GM20431 (cell line): ENCODE data around the gene IRF5.

ENCODE experiments used
- in situ Hi-C: fragments of 300-500 bp; cut with MseI, MboI; formaldehyde crosslinking; loops from one replicate; pipeline ENCODE4 v1.15.0; 2020; ENCODE audit warnings: low sequenced_read_pairs; ENCODE audit not compliant: unreplicated experiment

The IRF5 gene, protein sequence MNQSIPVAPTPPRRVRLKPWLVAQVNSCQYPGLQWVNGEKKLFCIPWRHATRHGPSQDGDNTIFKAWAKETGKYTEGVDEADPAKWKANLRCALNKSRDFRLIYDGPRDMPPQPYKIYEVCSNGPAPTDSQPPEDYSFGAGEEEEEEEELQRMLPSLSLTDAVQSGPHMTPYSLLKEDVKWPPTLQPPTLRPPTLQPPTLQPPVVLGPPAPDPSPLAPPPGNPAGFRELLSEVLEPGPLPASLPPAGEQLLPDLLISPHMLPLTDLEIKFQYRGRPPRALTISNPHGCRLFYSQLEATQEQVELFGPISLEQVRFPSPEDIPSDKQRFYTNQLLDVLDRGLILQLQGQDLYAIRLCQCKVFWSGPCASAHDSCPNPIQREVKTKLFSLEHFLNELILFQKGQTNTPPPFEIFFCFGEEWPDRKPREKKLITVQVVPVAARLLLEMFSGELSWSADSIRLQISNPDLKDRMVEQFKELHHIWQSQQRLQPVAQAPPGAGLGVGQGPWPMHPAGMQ

DNA sequence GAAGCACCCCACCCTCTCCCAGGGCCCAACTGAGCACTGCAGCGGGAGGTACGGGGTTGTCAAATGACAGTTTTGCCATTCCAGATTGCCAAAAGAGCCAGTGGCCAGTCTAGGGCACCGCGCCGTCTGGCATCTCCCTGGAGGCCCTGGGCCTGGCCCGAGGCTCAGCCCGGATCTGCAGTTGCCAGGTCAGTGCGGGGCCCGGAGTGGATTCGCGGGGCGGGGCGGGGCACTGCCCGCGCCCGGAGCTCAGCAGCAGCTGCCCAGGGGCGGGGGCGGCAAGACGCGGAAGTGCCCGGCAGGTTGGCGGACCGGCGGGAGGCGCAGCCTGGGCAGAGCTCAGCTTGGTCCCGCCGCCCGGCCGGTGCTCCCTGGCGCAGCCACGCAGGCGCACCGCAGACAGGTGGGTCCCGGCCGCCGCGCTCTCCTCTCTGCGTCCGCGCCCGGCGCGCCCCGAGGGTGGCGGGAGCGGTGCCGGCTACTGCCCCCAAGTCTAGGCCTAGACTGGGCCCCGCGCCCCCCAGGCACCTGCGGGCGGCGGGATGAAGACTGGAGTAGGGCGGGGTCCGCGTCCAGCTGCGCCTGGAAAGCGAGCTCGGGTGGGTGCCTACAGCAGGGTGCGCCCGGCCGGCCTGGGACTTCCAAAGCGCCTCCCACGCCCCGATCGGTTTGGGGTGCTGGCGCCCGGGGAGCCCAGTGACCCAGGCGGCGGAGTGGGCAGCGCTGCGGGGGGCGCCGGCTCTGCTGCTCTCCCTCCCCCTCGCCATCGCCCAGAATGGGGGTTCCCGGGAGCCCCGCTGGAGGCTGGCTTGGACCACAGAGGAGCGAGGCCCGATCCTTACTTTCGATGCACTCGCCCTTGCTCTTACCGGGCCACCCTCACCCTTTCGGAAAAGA lies at the start of gene IRF5:
Gene IRF5, plus strand, starts transcription at position 281 of the 897 bp plus-strand sequence. CDS start 4,155 bp downstream, outside the sequence.
- in situ Hi-C loops, result no loop called here

DNA sequence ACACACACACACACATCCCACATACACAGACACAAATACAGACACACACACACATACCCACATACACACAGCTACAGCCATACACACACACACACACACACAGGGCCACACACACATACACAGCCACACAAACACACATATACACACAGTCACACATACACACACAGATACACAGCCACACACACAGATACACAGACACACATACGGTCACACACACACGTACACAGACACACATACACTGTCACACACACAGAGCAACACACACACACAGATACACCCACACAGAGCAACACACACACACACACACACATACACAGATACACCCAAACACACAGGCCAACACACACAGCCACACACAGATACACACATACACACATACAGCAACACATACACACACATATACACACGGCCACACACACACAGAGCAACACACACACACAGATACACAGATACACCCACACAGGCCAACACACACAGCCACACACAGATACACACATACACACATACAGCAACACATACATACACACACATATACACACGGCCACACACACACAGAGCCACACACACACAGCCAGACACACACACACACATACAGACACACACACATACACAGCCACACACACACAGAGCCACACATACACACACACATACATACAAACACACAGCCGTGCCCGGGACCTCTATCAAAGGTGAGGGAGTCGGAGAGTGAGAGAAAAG lies 49.5 kb upstream of the IRF5 start:
- in situ Hi-C loops, result no loop called here

DNA sequence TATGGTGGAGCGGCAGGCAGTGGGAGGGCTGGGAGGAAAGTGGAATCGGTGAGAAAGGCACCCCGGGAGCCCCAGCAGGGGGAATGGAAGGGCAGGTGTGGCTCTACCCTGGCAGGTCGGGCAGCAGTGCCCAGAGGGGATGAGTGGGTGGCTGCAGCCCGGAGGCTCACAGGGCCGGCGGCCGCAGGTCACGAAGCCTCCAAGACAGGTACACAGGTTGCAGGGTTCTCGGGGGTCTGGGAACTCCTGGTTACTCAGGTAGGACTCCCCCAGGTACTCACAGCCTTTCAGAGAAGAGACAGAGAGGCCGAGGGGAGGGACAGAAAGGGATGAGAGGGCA lies 49.0 kb upstream of the IRF5 start:
- in situ Hi-C loops, result no loop called here

DNA sequence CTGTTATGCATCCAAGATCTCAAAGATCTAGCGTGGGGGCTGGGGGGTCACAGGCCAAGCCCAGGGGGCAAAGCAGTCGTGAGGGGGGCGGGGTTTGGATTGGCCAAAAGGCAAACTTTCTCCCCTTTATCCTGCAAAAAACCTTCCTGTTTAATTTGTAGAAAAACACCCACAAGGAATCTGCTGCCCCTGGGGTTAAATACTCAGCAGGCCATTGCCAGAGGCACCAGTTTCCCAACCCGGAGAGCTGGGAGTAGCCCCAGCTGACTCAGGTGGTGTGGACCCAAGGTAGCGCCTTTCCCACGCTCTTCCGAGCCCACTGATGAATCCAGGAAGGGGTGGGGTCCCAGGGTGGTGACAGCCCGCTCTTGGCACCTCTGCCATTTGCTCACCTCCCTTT lies 48.6 kb upstream of the IRF5 start:
- in situ Hi-C loops, result no loop called here

DNA sequence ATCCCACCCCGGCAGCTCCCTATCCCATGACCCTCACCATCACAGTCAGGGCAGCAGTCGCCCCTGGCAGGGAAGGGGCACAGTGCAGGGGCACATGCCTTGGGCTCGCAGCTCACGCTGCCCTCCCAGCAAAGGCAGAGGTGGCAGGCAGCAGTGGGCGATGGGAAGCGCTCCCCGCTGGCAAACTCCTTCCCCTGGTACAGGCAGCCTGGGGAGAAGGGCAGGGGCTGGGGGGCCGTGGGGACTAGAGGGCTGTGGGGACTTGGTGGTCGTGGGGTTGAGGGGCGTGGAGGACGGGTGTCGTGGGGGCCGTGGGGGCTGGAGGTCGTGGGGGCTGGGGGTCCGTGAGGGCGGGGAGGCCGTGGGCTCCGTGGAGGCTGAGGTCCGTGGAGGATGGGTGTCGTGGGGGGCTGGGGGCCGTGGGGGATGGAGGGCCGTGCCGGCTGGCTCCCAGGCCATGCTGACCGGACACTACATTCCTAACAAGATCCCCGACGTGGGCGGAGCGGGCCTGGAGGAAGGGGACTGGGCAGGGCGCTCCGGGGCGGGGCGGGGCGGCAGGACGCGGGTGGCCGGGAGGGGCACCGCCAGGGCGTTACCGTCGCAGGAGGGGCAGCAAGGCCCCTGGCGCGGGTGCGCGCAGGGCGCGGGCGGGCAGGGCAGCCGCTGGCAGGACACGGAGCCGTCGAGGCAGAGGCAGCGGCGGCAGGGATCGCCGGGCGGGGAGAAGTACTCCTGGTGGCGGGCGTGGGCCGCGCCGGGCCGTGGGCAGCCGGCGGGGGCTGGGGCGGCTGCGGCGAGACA lies 47.2 kb upstream of the IRF5 start:
- in situ Hi-C loops, result no loop called here

DNA sequence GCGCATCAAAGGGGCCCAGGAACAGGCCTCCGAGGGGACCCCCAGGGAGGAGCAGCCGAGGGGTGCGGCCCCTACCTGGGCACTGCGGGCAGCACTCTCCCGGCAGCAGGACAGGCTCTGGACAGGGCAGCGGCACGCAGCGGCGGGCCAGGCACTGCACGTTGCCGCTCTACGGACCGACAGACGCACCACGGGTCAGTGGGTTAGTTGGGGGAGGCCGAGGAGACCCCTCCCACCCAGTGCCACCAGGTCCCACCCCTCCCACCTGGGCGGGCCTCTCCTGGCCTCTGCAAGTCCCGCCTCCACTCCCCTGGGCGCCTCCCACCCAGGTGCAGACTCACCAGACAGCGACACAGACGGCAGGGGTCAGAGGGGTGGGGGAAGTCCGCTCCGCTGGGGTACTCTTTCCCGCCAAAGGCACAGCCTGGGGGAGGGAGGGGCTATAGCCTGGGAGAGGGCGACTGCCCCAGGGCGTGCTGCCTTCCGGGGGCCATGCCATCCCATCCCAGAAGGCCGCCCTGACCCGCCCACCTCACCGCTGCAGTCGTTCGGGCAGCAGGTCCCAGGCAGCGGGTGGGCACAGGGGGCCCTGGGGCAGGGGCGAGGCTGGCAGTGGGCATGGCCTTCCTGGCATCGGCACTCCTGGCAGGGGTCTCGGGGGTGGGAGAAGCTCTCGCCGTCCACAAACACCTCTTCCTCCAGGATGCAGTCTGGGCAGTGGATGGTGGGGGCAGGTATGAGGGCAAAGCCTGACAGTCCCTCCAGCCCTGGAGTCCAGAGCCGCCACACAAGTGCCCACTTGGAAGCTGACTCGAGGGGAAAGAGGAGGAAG lies 46.4 kb upstream of the IRF5 start:
- in situ Hi-C loops, result no loop called here

DNA sequence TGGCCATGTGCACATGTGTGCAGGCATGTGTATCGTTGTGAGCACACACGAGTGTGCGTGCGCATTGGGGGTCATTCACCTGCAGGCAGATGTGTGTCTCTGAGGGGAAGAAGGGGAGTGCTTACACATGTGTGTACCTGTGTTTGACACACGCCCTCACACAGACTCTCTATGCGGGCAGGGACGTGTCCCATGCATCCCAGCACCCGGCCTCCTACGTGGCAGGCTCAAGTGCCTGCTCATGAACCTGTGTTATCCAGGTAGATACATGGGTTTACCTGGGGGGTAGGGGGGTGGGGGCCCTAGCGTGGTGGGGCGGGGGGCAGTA lies 45.8 kb upstream of the IRF5 start:
- in situ Hi-C loops, result no loop called here

DNA sequence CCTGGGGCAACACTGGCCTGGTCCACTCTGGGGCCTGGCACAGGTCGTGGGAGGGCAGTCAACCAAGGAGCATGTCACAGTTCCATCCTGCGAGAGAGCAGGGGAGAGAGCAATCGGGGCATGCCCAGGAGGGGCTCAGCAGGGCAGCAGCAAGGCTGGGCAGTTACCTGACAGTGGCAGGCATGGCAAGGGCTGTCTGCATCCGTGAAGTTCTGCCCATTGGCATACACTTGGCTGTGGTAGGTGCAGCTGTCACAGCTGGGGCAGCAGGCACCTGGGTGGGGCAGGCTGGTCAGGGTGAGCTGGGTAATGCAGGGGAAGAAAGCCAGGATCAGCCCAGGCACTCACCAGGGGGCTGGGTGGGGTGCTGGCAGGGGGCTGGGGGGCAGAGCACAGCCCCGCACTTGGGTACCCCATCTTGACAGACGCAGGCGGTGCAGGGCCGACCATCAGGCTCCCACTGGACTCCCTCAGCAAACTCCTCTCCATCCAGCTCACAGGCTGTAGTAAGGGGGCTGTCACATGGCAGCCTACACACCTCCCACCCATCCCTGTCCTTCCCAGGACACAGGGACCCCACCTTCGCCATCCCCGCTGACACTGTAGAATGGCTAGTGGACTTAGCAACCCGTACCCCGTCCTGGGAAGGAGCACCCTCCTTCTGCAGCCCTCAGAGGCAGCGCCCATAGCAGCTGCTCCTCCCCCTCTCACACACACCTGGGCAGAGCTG lies 45.0 kb upstream of the IRF5 start:
- in situ Hi-C loops, result no loop called here

DNA sequence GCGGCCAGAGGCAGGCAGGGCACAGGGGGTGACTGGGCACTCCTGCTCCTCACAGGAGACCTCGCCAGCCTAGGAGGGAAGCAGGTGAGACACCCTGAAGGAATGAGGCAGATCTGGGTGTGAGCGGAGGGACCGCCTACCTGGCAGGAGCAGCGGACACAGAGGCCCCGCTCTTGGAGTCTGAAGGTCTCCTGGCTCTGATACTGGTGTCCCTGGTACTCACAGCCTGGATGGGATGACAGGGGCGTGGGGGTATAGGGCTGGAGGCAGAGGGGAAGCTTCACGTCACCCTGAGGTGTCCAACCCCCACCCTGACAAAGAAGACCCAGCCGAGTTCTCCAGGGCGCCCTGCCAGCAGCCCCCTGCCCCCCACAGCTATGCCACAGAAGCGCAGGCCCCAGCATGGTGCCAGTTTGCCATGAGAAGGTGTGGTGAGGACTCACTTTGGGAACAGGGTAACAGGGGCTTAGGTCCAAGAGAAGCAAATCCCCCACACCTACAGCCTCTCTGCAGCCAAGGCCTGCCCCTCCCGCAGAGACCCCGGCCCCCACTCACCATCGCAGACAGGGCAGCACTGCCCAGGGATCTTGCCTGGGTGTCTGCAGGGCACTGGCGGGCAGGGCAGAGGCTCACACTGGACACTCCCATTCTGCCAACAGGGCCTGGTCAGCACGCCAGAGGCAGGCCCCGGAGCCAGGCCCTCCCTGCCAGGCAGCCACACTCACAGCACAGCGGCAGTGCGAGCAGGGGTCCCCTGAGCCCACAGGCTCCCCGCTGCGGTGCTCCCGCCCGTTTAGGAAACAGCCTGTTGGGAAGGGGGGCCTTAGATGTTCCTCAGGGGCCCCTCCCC lies 44.3 kb upstream of the IRF5 start:
- in situ Hi-C loops, result no loop called here

DNA sequence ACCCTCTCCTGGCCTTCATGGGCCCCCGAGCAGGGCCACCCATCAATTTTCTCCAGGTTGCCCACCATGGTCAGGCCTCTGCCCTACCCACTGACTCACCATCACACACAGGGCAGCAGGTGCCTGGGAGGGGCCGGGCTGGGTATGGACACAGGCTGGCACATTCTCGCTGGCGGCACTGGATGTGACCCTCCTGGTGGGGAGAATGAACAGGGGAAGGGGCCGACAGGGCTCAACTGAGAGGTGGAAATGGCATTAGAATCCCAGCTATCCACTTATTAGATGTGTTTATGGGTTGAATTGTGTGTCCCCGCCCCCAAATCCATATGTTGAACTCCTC lies 43.7 kb upstream of the IRF5 start:
- in situ Hi-C loops, result no loop called here

DNA sequence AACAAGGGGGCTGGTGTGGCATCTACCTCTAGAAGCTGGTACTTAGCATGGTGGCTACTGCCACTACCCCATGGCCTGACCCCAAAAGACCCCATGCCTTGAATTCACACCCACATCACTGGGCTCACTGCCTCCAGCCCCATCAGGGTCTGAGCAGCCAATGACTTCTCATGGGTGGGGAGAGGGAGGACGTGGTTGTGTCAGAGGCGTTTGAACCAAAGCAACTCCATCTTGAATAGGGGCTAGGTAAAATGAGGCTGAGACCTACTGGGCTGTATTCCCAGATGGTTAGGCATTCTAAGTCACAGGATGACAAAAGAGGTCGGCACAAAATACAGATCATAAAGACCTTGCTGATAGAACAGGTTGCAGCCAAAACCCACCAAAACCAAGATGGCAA lies 42.4 kb upstream of the IRF5 start:
- in situ Hi-C loops, result no loop called here

DNA sequence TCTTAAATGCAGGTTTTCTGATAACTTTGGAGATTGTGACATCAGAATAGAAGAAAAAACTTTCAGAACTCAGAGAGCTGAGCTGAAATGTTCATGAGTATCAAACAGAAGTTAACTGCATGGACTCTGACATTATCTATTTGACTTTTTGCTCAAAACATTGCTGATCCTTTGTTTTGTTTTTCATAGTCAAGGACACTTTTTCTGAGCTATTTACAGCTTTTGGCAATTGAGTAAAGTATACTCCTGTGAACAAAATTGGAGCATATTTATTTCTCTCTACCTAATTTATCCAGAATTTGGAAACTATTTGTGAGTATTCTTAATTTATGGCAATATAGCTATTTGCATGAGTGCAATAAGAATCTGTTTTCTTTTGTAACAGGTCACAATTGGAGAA lies 38.3 kb upstream of the IRF5 start:
- in situ Hi-C loops, result no loop called here

DNA sequence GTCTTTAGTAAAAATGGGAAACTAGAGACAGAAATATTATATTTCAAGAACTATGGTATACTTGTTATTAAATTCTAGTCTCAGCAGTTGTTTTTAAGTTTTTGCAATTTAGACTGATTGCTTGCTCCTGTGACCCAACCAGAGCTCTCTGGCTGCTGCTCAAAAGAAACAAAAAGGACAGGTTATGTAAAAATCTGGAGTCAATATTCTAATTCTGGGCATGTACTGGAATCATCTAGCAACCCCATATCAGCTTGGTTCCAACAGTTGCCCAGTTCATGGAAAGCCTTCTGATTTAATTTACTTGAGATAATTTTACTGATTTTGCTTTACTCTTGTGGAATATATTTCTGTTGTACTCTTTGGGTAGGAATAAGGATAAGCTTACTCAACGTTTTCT lies 37.5 kb upstream of the IRF5 start:
- in situ Hi-C loops, result no loop called here

DNA sequence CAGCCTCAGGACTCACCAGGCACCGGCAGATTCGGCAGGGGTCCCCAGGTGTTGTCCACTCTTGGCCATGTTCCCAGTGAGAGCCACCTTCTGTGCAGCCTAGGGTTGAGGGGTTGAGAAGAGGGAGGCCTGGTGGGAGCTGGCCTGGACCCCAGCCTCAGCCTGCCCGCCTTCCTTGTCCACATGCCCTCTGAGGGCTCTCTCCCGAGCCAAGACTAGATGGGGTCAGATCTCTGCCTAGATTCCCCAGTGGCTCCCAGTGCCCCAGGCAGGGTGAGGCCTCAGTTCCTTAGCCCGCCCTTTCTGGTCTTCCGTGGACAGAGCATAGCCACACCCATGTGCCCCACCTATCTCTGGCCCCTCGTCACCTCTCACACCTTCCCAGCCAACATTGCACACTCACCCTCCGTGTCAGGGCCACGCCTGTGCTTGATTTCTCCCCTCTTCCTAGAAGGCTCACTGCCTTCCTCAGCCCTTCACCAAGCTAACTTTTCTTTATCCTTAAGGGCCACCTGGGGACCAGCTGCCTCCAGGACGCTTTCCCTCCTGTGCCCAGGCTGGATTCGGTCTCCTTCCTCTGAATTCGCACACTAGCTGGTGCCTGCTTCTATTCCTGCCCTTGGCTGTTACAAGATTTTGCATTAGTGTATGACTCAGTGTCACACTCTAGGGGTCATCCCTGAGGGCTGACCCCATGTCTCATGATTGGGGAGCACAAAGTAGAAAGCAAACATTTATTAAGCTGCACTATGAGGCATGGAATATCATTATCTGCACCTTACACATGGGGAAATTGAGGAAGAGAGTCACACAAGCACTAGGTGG lies 34.8 kb upstream of the IRF5 start:
- in situ Hi-C loops, result no loop called here

DNA sequence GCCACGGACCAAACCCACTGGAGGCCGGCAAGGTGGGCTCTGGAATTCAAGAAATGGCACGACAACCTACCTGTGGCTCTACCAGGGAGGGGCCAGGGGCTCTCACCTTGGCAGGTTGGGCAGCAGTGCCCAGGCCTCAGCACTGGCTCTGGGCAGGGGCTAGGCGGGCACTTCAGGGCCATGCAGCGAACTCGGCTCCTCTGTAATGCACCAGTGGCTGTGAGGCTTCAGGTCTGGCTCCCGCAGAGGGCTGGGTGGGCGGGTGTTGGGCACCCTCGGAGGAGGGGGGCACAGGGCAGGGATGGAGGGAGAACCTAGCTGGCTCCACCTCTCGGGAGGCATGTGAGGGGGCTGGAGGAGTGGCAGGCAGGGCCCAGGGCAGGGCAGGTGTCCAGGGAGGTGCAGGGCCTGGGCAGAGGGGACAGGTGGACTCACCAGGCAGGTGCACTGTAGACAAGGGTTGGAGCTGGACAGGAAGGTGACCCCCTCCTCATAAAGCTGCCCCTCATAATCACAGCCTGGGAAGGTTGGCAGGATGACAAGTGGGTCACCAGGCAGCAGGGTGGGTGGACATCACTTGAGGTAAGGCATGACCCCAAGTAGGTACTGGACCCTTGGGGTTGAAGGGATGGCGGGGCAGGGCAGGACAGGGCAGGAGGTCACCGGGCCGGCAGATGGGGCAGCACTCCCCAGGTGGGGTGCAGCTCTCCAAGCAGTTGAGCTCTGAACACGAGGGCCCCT lies 33.9 kb upstream of the IRF5 start:
- in situ Hi-C loops, result no loop called here
